GM19452 (cell line): Measurements from ENCODE around the gene MICA.
"Not testable (repeated sequence)": the region's sequence is repeated elsewhere in the genome, so short reads cannot be mapped to it uniquely, and the experiment has no call there.

ENCODE experiments used
- ATAC-seq: cut with Tn5 transposase; IDR thresholded peaks from one replicate; pipeline ENCODE4 v1.9.1; 2021; ENCODE audit not compliant: unreplicated experiment

The MICA gene

GRCh38 chr6:31407699-31408098 lies 4.3 kb downstream of the MICA start:
- no peak for ATAC-seq

DNA sequence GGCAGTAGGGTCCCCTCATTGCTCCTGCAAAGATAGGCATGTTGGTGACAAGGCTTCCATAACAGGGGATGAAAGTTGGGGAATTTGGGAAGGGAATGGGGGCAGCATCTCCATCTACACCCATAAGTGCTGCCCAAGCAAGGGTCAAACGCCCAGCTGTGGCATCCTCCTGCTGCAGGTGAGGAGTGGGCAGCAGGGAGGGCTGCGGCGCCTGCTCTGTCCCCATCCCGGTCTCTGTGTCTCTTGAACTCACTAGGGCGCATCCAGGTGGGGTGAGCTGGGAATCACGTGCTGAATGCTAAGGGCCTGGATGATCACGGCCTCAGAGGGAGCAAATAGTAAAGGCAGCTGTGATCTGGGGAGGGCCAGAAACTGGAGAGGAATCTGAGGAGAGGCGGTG lies 9.1 kb downstream of the MICA start:
- ATAC-seq, result no peak

- not testable (repeated sequence) for ATAC-seq
Observed at GRCh38 chr6:31414148-31414770, 10.9 kb downstream of the MICA start.

GRCh38 chr6:31414771-31415265 lies 11.4 kb downstream of the MICA start:
- ATAC-seq, result no peak

- ATAC-seq, result no peak
Observed at GRCh38 chr6:31416394-31417014, 13.1 kb downstream of the MICA start.

DNA sequence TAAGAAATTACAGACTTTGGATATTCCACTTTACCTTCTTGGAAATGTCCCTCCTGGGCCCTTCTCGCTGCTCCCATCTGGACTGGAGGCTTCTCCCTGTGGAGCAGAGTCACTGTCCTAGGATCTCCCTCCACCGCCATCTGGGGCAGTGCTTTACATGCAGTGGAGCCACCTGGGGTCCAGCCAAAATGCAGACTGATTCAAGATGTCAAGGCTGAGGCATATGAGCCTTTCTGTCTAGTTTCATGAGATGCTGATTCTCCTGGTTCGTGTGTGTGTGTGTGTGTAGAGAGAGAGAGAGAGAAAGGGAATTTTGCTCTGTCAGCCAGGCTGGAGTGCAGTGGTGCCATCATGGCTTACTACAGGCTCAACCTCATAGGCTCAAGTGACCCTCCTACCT lies 14.9 kb downstream of the MICA start:
- no peak for ATAC-seq

DNA sequence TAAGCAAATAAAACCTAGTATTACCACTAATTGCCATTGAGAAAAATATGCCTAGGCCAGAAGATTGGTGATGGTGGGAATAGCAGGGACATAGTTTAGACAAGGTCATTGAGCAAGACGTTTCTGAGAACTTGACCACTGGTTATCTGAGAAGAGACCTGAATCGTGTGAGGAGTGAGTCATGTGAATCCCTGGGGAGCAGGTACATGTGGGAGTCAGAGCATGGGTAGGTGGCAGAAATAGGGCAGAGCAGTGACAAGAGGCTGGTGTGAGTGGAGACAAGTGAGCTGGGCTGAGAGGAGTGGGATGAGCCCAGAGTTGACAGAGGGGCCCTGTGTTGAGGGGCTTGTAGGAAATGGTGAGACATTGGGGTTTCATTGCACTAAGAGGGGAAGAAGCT lies 16.4 kb downstream of the MICA start:
- no peak for ATAC-seq

- no peak for ATAC-seq
Observed at GRCh38 chr6:31420546-31420945, 17.2 kb downstream of the MICA start.

GRCh38 chr6:31422587-31422986 lies 19.2 kb downstream of the MICA start:
- ATAC-seq, result no peak

DNA sequence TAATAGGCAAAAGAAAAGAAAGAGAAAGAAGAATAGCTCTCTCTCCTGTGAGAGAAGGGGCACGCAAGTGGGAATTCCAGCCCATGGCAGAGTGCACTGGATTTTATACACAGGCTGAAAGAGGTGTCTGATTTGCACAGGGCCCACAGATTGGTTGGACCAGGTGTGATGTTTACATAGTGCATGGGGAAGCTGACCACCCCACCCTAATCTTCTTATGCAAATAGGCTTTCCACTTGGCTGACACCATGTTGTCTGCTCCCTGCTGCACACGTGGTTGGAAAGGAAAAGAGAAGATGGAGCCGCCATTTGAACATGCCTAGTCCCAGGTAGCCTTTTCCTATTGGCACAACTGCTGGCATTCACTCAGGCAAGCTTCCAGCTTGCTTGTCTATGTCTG lies 20.2 kb downstream of the MICA start:
- ATAC-seq, result no peak

GRCh38 chr6:31426395-31427354 lies 23.3 kb downstream of the MICA start:
- ATAC-seq, result no peak

- no peak for ATAC-seq
Observed at GRCh38 chr6:31430449-31430848, 27.1 kb downstream of the MICA start.

GRCh38 chr6:31435051-31435450 lies 31.7 kb downstream of the MICA start:
- ATAC-seq, result not testable (repeated sequence)

DNA sequence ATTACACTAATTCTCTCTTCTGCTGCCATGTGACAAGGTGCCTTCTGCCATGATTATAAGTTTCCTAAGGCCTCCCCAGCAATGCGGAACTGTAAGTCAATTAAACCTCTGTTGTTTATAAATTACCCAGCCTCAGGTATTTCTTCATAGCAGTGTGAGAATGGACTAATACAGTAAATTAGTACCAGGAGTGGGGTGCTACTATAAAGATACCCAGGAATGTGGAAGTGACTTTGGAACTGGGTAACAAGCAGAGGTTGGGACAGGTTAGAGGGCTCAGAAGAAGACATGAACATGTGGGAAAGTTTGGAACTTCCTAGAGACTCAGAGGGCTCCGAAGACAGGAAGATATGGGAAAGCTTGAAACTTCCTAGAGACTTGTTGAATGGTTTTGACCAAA lies 34.8 kb downstream of the MICA start:
- ATAC-seq, result no peak

GRCh38 chr6:31438677-31439076 lies 35.3 kb downstream of the MICA start:
- no peak for ATAC-seq

- ATAC-seq, result no peak
Observed at GRCh38 chr6:31441365-31442267, 38.2 kb downstream of the MICA start.

DNA sequence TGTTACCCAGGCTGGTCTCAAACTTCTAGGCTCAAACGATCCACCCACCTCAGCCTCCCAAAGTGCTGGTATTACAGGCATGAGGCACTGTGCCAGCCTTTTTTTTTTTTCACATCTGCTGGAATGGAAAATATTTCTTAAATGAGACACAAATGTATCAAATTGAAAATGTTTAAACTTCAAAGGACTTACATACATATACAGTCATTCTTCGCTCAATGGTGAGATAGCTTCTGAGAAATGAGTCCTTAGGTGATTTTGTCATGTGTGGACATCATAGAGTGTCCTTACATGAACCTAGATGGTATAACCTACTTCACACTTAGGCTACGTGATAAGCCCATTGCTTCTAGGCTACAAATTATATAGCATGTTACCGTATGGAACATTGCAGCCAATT lies 43.1 kb downstream of the MICA start:
- ATAC-seq, result no peak

GRCh38 chr6:31446999-31447789 lies 43.8 kb downstream of the MICA start:
- not testable (repeated sequence) for ATAC-seq

GRCh38 chr6:31450751-31451150 lies 47.4 kb downstream of the MICA start:
- ATAC-seq, result no peak

- ATAC-seq, result no peak
Observed at GRCh38 chr6:31452859-31453258, 49.5 kb downstream of the MICA start.
